HG02943 (cell line): ENCODE measurements around the gene TESK1.
A peak's percentile ranks its signal among the peaks of the same experiment; 100 is the strongest.

Experiments
- ATAC-seq: cut with Tn5 transposase; IDR thresholded peaks from one replicate; pipeline ENCODE4 v1.9.1; 2021; ENCODE audit warnings: mild to moderate bottlenecking, low read depth, moderate library complexity; ENCODE audit not compliant: unreplicated experiment

The TESK1 gene

GRCh38 chr9:35604578-35605350 is at the start of gene TESK1:
TSS of gene TESK1 (plus strand) at chr9:35605262. CDS start at chr9:35605620, 358 bp downstream.
- peak; percentile 42 for ATAC-seq

GRCh38 chr9:35555881-35556280 is 49.2 kb upstream of the TESK1 start:
- no peak for ATAC-seq

GRCh38 chr9:35556776-35557175 is 48.3 kb upstream of the TESK1 start:
- no peak for ATAC-seq

GRCh38 chr9:35557320-35557719 is 47.7 kb upstream of the TESK1 start:
- no peak for ATAC-seq

GRCh38 chr9:35558185-35558584 is 46.9 kb upstream of the TESK1 start:
- no peak for ATAC-seq

- no peak for ATAC-seq
Observed at GRCh38 chr9:35559792-35560530, 45.1 kb upstream of the TESK1 start.

- ATAC-seq, result no peak
Observed at GRCh38 chr9:35560625-35561337, 44.3 kb upstream of the TESK1 start.

GRCh38 chr9:35561468-35562261 is 43.4 kb upstream of the TESK1 start:
- no peak for ATAC-seq

- no peak for ATAC-seq
Observed at GRCh38 chr9:35562895-35563780, 41.9 kb upstream of the TESK1 start.

- ATAC-seq, result no peak
Observed at GRCh38 chr9:35563791-35564197, 41.3 kb upstream of the TESK1 start.

GRCh38 chr9:35564658-35565061 is 40.4 kb upstream of the TESK1 start:
- no peak for ATAC-seq

- ATAC-seq, result no peak
Observed at GRCh38 chr9:35566417-35566816, 38.6 kb upstream of the TESK1 start.

- no peak for ATAC-seq
Observed at GRCh38 chr9:35568196-35568595, 36.9 kb upstream of the TESK1 start.

GRCh38 chr9:35569206-35569605 is 35.9 kb upstream of the TESK1 start:
- ATAC-seq, result no peak

GRCh38 chr9:35570709-35571504 is 34.2 kb upstream of the TESK1 start:
- ATAC-seq, result no peak

GRCh38 chr9:35574578-35575122 is 30.4 kb upstream of the TESK1 start:
- no peak for ATAC-seq

- no peak for ATAC-seq
Observed at GRCh38 chr9:35575478-35575877, 29.6 kb upstream of the TESK1 start.

- no peak for ATAC-seq
Observed at GRCh38 chr9:35577486-35577885, 27.6 kb upstream of the TESK1 start.
